Prostate gland (tissue), 2 donors: ENCODE measurements around the gene SLC6A3. TPM values are rescaled to one million over a fixed set of nuclear protein-coding genes. Genes with fewer than 3 reads are reported as not detected.

ENCODE experiments used
- DNase-seq: peaks from one replicate; pipeline ENCODE4 v3.0.0-alpha.2; 2019; ENCODE audit warnings: low spot score
- H3K27ac ChIP-seq, 2 donors: fragments of 200-600 bp; sonication (generic); 2 replicates each; pipeline ENCODE4 v1.5.1; 2017 to 2019
- H3K27me3 ChIP-seq: fragments of 200-600 bp; sonication (generic); replicated peaks from 2 replicates; pipeline ENCODE4 v1.5.1; 2019; ENCODE audit not compliant: insufficient read depth
- H3K36me3 ChIP-seq, 2 donors: fragments of 200-600 bp; sonication (generic); 1 replicate in 1 of 2; 2 replicates in 1 of 2; pipeline versions ENCODE4 v1.5.1 to v1.8.1; 2017 to 2019
- H3K4me1 ChIP-seq: fragments of 200-600 bp; sonication (generic); replicated peaks from 2 replicates; pipeline ENCODE4 v1.5.1; 2019
- H3K4me3 ChIP-seq, 2 donors: fragments of 200-600 bp; sonication (generic); 2 replicates each; pipeline ENCODE4 v1.5.1; 2017 to 2019
- H3K9me3 ChIP-seq: fragments of 200-600 bp; sonication (generic); 2 replicates; pipeline ENCODE4 v1.5.1; 2017
- POLR2A ChIP-seq: fragments of 450-650 bp; IDR thresholded peaks from one replicate; pipeline ENCODE4 v1.6.1; 2016; ENCODE audit warnings: antibody characterized with exemption, mild to moderate bottlenecking
- POLR2AphosphoS5 ChIP-seq: sonication (generic); formaldehyde crosslinking; IDR thresholded peaks from one replicate; pipeline ENCODE4 v1.6.1; 2017; ENCODE audit warnings: antibody characterized with exemption
- WGBS: methylation state at CpG from one replicate; pipeline ENCODE4 v1.1.5; 2018; 5-methylcytosine and 5-hydroxymethylcytosine counted together
- intact Hi-C: fragments of 100-400 bp; cut with DNase I; formaldehyde crosslinking; loops from one replicate; pipeline ENCODE4 v1.14.2; 2022
- total RNA-seq, 2 donors: library from RNA; depleted of rRNA; stranded (reverse); fragments of >200 nt; gene quantifications; one replicate each; pipeline ENCODE4 v1.1.0, GENCODE V29; 2016
- TF ChIP-seq, protein P1 (sequence below), 4 experiments: fragments of 200-600 bp in 2 of 4; fragments of 450-650 bp in 2 of 4; sonication (generic) in 2 of 4; IDR thresholded peaks; 1 replicate in 3 of 4; 2 replicates in 1 of 4; pipeline ENCODE4 v1.5.1; 2016 to 2019; ENCODE audit warnings: antibody characterized with exemption in 4 of 4, mild to moderate bottlenecking in 2 of 4, moderate library complexity in 2 of 4

SLC6A3 gene
- total RNA-seq, 2 donors from 2014 or later, result 4.6 TPM; not detected in 1

DNA sequence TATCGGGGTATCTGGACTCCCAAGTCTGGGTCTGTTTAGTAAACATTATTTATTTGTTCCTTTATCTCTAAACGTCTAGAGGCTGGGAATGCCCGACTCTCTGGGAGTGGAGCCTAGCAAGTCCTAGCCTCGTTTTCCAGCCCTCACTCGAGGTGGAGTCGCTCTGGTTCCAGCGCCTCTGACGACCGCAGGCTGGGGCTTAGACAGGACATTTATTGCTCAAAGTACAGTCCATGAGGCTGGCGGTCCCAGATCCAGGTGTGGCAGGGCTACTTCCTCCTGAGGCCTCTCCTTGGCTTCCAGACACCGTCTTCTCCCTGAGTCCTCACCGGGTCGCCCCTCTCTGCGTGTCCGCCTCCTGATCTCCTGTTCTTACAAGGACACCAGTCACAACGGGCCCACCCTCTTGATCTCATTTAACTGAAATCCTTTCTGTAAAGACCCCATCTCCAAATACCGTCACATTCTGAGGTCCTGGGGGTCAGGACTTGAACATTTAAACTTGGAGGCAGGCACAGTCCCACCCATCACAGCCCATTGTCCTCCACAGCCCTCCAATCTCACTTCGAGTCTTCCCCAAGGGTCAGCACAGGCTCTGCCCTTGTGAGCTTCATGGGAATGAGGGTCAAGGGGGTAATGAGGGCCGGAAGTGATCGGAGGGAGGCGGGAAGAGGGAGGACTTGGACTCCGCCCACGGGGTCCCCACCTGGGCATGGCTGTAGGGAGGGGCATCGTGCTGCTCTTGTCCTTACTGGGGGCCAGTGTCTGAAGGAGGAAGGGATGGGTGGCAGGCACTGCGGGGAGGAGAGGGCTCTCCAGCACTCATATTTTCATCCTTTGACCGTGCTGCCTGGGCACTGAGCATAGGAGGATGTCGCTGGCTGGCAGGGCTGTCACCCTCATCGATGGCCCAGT is 88.1 kb downstream of the SLC6A3 start:
- Histone ChIP-seq H3K4me3 (no peak overlapping the region), H3K9me3 (no peaks in the 10 kb centered on the region), H3K4me1 (no peaks in the 10 kb centered on the region), H3K27ac (no peak overlapping the region), H3K27me3 (peaks cover 3% of the 10 kb centered on the region), H3K36me3 (no peaks in the 10 kb centered on the region)
- WGBS, result 65% methylated on average over 28 of the region's 28 CpGs
- intact Hi-C loops, result no loop called here
- DNase-seq, result no peak
- no peak for TF ChIP-seq POLR2A
- TF ChIP-seq, protein P1, sequence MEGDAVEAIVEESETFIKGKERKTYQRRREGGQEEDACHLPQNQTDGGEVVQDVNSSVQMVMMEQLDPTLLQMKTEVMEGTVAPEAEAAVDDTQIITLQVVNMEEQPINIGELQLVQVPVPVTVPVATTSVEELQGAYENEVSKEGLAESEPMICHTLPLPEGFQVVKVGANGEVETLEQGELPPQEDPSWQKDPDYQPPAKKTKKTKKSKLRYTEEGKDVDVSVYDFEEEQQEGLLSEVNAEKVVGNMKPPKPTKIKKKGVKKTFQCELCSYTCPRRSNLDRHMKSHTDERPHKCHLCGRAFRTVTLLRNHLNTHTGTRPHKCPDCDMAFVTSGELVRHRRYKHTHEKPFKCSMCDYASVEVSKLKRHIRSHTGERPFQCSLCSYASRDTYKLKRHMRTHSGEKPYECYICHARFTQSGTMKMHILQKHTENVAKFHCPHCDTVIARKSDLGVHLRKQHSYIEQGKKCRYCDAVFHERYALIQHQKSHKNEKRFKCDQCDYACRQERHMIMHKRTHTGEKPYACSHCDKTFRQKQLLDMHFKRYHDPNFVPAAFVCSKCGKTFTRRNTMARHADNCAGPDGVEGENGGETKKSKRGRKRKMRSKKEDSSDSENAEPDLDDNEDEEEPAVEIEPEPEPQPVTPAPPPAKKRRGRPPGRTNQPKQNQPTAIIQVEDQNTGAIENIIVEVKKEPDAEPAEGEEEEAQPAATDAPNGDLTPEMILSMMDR (IDR thresholded peaks at IDR 0.05), result no peak
- no peak for TF ChIP-seq POLR2AphosphoS5

DNA sequence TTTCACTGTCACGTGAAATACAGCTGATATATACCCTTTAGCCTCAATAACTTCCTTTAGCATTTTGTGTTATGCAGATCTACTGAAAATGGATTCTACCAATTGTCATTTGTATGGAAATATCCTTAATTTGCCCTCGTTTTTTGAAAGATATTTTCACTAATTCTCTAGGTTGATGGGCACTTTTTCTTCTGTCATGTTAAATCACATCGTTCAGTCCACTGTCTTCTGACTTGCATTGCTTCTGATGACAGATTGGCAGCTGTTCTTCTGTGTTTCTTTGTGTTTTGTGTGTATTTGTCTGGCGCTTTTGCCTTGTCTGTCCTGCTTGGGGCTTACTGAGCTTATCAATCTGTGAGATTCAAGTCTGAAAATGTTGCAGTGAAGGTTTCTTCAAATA is 90.7 kb downstream of the SLC6A3 start:
- WGBS, result 48% methylated on average over 4 of the region's 4 CpGs
- Histone ChIP-seq H3K4me3 (no peak overlapping the region), H3K27me3 (peaks cover 3% of the 10 kb centered on the region), H3K27ac (no peak overlapping the region), H3K9me3 (no peaks in the 10 kb centered on the region), H3K36me3 (no peaks in the 10 kb centered on the region), H3K4me1 (no peaks in the 10 kb centered on the region)
- no peak for TF ChIP-seq POLR2A
- no peak for TF ChIP-seq POLR2AphosphoS5
- TF ChIP-seq, protein P1 (IDR thresholded peaks at IDR 0.05), result no peak
- no peak for DNase-seq
- intact Hi-C loops, result no loop called here

DNA sequence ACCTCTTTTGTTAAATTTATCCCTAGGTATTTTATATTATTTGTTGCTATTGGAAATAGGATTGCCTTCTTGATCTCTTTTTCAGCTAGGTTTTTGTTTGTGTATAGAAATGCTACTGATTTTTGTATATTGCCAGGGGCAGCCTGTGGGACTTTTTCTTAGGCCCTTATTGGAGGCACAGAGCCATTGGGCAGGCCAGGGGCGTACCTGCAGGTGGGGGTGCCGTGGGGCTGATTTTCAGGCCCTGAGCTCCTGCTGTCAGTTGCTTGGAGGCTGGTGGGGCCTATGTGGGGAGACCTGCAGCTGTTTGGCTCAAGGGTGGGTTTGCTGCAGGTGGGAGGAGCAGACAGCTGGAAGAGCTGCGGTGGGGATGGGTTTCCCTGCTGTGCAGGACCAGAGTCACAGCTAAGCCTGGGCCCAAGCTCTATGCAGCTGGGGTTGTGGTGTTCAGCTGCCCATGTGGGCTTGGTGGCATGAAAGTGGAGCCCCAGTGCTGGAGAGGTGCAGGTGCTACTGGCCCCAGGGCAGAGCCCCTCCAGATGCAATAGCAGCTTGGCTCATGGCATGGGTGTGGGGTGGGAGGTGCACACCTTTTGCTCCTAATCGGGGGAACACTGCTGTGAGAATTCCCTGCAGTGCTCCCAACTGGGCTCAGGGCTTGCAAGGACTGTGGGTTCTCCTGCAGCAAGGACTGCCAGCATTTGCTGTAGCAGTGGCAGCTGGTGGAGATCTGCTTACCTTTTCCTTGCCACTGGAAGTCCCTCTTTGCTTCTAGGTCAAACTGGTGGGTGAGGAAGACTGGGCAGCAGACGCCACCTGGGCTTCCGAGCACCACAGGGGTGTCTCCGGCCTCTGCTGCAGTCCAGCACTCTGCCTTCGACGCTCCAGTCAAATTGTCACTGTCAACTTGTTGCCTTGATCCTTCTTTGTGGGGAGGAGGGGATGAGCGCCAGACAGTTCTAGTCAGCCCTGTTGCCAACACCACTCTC is 92.7 kb downstream of the SLC6A3 start:
- intact Hi-C loops, result no loop called here
- DNase-seq, result no peak
- H3K36me3 ChIP-seq, result no peaks in the 10 kb centered on the region
- H3K4me1 ChIP-seq, result no peaks in the 10 kb centered on the region
- H3K27me3 ChIP-seq, result no peaks in the 10 kb centered on the region
- TF ChIP-seq POLR2A (no peak), POLR2AphosphoS5 (no peak)
- TF ChIP-seq, protein P1 (IDR thresholded peaks at IDR 0.05), result no peak
- 77% methylated on average over 10 of the region's 10 CpGs for WGBS
- H3K9me3 ChIP-seq, result no peaks in the 10 kb centered on the region
- H3K27ac ChIP-seq, result no peak overlapping the region
- H3K4me3 ChIP-seq, result no peak overlapping the region

DNA sequence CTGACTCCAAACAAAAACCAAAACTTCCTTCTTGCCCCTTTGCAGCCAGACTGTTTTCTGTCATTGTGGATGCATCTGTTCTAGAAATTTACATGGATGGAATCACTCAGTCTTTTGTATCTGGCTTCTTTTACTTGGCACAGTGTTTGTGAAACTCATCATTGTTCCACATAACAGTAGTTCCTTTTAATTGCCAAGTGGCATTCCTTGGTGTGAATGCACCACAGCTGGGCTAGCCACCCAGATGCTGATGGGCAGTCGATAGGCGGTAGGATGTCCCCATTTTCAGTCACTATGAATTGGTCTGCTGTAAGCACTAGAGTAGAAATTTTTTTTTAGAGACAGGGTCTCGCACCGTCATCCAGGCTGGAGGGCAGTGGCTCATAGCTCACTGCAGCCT is 94.1 kb downstream of the SLC6A3 start:
- Histone ChIP-seq H3K4me3 (no peak overlapping the region), H3K4me1 (no peaks in the 10 kb centered on the region), H3K27ac (no peak overlapping the region), H3K36me3 (no peaks in the 10 kb centered on the region), H3K27me3 (no peaks in the 10 kb centered on the region), H3K9me3 (no peaks in the 10 kb centered on the region)
- TF ChIP-seq, protein P1 (IDR thresholded peaks at IDR 0.05), result no peak
- TF ChIP-seq POLR2A (no peak), POLR2AphosphoS5 (no peak)
- intact Hi-C loops, result no loop called here
- WGBS, result 98% methylated on average over 4 of the region's 4 CpGs
- no peak for DNase-seq
